ENCODE data around the gene ADAMTS16.

Gene ADAMTS16

DNA sequence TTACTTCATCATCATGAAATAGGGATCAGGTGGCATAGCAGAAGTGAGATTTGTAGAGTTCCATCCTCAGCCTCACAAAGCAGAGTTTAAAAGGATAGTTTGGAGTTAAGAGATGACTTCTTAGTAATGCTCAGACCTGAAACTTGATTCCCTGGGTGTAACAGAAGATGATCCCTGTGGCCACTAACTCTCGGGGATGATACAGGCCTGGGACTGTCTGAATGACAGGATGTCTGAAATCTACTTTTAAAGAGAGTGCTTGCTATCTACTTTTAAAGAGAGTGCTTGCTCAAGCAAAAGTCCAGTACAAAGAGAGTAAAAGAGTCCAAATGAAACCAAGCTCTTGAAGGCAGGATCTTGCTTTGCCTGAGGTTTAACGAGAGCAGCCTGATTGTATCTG lies 14.6 kb downstream of the ADAMTS16 start:
- no peak for ATAC-seq

DNA sequence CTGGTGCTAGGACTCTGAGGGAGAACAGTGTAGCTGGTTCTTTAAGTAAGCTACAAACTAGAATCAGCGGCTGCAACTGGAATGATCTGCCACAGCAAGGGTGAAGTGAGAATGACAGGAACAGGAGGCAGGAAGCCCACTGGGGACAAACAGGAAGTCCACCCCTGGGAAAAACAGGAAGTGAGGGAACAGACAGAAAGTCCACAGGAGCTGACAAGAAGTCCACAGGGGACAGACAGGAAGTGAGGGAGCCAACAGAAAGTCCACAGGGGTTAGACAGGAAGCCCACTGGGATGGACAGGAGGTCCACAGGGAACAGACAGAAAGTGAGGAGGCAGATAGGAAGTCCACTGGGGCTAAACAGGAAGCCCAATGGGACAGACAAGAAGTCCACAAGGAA lies 15.5 kb downstream of the ADAMTS16 start:
- TF ChIP-seq TOX (CRISPR knock-in tag; IDR thresholded peaks at IDR 0.05; ENCODE audit: borderline replicate concordance) (no peak), ZNF70 (CRISPR knock-in tag; IDR thresholded peaks at IDR 0.05) (no peak), OSR1 (CRISPR knock-in tag; IDR thresholded peaks at IDR 0.05) (no peak), TCF4 (CRISPR knock-in tag; IDR thresholded peaks at IDR 0.05; ENCODE audit: borderline replicate concordance) (no peak), RARB (CRISPR knock-in tag; IDR thresholded peaks at IDR 0.05) (no peak)
- TF ChIP-seq, protein P1, sequence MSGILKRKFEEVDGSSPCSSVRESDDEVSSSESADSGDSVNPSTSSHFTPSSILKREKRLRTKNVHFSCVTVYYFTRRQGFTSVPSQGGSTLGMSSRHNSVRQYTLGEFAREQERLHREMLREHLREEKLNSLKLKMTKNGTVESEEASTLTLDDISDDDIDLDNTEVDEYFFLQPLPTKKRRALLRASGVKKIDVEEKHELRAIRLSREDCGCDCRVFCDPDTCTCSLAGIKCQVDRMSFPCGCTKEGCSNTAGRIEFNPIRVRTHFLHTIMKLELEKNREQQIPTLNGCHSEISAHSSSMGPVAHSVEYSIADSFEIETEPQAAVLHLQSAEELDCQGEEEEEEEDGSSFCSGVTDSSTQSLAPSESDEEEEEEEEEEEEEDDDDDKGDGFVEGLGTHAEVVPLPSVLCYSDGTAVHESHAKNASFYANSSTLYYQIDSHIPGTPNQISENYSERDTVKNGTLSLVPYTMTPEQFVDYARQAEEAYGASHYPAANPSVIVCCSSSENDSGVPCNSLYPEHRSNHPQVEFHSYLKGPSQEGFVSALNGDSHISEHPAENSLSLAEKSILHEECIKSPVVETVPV (CRISPR knock-in tag; IDR thresholded peaks at IDR 0.05), result no peak

More for the DNA sequence above, 14.6 kb downstream of the ADAMTS16 start:
- TF ChIP-seq, protein P2, sequence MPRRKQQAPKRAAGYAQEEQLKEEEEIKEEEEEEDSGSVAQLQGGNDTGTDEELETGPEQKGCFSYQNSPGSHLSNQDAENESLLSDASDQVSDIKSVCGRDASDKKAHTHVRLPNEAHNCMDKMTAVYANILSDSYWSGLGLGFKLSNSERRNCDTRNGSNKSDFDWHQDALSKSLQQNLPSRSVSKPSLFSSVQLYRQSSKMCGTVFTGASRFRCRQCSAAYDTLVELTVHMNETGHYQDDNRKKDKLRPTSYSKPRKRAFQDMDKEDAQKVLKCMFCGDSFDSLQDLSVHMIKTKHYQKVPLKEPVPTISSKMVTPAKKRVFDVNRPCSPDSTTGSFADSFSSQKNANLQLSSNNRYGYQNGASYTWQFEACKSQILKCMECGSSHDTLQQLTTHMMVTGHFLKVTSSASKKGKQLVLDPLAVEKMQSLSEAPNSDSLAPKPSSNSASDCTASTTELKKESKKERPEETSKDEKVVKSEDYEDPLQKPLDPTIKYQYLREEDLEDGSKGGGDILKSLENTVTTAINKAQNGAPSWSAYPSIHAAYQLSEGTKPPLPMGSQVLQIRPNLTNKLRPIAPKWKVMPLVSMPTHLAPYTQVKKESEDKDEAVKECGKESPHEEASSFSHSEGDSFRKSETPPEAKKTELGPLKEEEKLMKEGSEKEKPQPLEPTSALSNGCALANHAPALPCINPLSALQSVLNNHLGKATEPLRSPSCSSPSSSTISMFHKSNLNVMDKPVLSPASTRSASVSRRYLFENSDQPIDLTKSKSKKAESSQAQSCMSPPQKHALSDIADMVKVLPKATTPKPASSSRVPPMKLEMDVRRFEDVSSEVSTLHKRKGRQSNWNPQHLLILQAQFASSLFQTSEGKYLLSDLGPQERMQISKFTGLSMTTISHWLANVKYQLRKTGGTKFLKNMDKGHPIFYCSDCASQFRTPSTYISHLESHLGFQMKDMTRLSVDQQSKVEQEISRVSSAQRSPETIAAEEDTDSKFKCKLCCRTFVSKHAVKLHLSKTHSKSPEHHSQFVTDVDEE (CRISPR knock-in tag; IDR thresholded peaks at IDR 0.05), result no peak
- TF ChIP-seq CSDC2 (CRISPR knock-in tag; IDR thresholded peaks at IDR 0.05) (no peak), ISL1 (CRISPR knock-in tag; IDR thresholded peaks at IDR 0.05) (no peak), TCF4 (CRISPR knock-in tag; IDR thresholded peaks at IDR 0.05; ENCODE audit: borderline replicate concordance) (no peak), PPARA (CRISPR knock-in tag; IDR thresholded peaks at IDR 0.05; ENCODE audit: borderline replicate concordance) (no peak), PATZ1 (CRISPR knock-in tag; IDR thresholded peaks at IDR 0.05; ENCODE audit: borderline replicate concordance) (no peak), ZFP3 (CRISPR knock-in tag; IDR thresholded peaks at IDR 0.05) (no peak), TOX (CRISPR knock-in tag; IDR thresholded peaks at IDR 0.05; ENCODE audit: borderline replicate concordance) (no peak), ZC3H10 (CRISPR knock-in tag; IDR thresholded peaks at IDR 0.05) (no peak)
- TF ChIP-seq, protein P3, sequence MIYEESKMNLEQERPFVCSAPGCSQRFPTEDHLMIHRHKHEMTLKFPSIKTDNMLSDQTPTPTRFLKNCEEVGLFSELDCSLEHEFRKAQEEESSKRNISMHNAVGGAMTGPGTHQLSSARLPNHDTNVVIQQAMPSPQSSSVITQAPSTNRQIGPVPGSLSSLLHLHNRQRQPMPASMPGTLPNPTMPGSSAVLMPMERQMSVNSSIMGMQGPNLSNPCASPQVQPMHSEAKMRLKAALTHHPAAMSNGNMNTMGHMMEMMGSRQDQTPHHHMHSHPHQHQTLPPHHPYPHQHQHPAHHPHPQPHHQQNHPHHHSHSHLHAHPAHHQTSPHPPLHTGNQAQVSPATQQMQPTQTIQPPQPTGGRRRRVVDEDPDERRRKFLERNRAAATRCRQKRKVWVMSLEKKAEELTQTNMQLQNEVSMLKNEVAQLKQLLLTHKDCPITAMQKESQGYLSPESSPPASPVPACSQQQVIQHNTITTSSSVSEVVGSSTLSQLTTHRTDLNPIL (CRISPR knock-in tag; IDR thresholded peaks at IDR 0.05; ENCODE audit: low read depth), result no peak
- TF ChIP-seq, protein P1 (CRISPR knock-in tag; IDR thresholded peaks at IDR 0.05), result no peak

GRCh38 chr5:5156471-5157082 lies 16.4 kb downstream of the ADAMTS16 start:
- no peak for ATAC-seq
- TF ChIP-seq PATZ1 (CRISPR knock-in tag; IDR thresholded peaks at IDR 0.05; ENCODE audit: borderline replicate concordance) (no peak), SNAI2 (CRISPR knock-in tag; IDR thresholded peaks at IDR 0.05) (no peak), TCF4 (CRISPR knock-in tag; IDR thresholded peaks at IDR 0.05; ENCODE audit: borderline replicate concordance) (no peak), OSR1 (CRISPR knock-in tag; IDR thresholded peaks at IDR 0.05) (no peak), ZNF70 (CRISPR knock-in tag; IDR thresholded peaks at IDR 0.05) (no peak), PPARA (CRISPR knock-in tag; IDR thresholded peaks at IDR 0.05; ENCODE audit: borderline replicate concordance) (no peak), BACH2 (CRISPR knock-in tag; IDR thresholded peaks at IDR 0.05; ENCODE audit: borderline replicate concordance) (no peak), RARB (CRISPR knock-in tag; IDR thresholded peaks at IDR 0.05) (no peak)

More for the DNA sequence above, 15.5 kb downstream of the ADAMTS16 start:
- no peak for ATAC-seq

Measured in SK-N-SH treated with all-trans-retinoic acid at 6 μM for 48 hours (cell line).